NCI-H2029 (cell line): Measurements from ENCODE around the gene GRPR.
A peak's percentile ranks its signal among the peaks of the same experiment; 100 is the strongest.

Experiments used
- DNase-seq: peaks from one replicate; lab custom pipeline; 2025; lab: John Stamatoyannopoulos, UW

The GRPR gene

GRCh38 chrX:16123222-16123786 is at the start of gene GRPR:
TSS of gene GRPR (plus strand) at chrX:16123565. CDS start at chrX:16123954, 389 bp downstream.
- DNase-seq: peak; percentile 16

DNA sequence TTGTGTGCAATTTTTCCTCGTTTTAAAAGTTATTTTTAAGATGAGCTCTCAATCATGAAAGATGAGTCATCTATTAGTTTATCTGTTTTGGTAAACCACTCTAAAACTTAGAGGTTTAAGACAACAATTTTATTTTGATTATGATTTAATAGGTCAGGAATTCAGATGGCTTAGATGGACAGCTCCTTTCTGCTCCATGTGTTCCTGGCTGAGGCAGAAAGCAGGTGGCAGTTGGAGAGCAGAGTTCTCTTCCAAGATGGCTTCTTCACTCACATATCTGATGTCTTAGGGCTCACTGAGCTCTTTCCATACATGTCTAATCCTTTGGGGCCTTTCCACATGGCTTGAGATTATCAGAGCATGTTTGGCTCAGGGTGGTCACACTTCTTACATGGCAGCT is 48.3 kb upstream of the GRPR start:
- DNase-seq: no peak

DNA sequence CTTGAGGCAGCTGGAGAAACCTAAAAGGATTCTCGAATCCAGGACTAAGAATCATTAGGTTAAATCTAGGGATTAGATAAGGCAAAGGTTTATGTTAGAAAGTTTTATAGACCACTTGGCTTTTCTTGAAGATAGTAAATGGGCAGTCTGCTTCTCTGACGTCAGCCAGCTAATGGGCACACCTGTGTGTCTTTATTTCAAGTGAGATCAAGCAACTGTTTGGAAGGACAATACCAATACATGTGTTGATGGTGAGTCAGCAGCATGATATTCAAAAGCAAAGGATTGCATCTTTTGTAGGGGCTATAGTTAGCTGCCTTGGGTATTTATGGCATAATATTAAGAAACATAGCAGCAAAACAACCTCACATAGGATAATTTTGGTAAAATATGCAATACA is 46.5 kb upstream of the GRPR start:
- no peak for DNase-seq

DNA sequence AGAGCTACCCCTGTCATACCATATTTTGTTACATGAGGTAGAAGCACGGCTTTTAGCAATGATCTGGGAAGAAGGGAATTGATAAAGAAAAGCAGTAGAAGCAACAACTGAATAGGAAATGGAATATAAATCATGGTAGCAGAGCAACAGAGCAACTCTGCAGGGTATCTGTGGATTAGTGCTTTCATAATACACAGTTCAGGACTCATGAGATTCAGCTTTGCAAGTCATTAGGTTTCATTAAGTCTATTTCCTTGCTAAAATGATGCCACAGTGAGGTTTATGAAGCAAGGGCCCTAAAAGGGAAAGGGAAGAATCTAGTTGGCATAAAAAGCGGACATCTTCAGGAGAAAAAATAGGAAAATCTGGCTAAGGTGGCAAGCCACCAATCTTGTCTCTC is 45.6 kb upstream of the GRPR start:
- DNase-seq: no peak

DNA sequence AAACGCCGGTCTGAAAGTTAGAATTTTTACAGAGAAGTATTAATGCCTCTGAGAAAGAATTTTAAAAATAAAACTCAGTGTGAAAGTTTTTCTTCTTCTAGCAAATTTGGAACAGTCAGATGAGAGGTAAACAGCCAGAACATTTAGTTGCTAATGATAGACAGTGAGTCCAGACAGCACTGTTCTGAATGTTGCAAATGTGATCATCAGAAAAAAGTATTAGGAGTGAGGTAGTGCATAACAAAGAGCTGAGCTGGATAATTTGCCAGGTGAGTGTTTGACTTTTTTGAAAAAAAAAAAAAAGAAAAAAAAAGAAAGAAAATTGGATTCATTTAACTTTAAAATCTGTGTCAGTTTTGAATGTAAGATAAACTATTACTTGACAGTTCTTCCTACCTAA is 42.0 kb upstream of the GRPR start:
- DNase-seq: no peak

GRCh38 chrX:16082470-16083085 is 40.8 kb upstream of the GRPR start:
- no peak for DNase-seq

GRCh38 chrX:16087076-16087475 is 36.3 kb upstream of the GRPR start:
- DNase-seq: no peak

- DNase-seq: no peak
These were observed 34.3 kb upstream of the GRPR start for GRCh38 chrX:16089086-16089485.

DNA sequence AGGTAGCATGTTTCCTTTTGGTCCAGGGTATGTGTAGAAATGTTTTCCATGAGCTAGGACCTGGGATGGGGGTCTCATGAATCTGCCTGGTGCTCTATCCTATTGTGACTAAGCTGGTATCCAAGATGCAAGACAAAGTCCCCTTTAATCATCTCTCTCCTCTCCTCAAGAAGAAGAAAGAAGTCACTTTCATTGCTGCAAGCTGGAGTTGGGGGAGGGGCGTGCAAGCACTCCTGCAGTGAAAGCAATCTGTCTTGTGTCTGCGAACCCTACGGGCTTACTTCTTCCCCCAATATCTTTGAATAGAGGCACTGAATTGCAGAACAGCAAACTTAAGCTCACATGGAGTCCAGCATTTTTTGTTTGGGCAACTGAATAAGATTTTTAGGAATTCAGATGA is 27.2 kb upstream of the GRPR start:
- DNase-seq: no peak

DNA sequence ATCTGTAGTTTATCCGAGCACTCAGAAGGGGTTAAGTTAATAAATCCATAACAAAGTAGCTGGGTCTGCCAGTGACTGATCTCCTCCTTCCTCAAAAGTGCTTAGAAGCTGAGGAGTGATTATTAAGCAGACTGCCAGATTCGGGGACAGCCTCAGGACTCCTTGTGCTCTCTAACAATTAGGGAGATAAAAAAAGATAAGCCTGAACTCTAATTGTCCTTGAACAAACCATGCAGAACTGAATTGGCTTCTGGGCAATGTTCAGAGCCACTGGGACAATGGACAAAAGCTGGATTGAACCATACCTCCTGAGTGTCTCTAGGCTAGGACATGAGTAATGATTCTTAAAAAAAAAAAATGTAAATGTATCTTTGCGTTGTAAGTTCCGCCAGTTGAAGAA is 22.7 kb upstream of the GRPR start:
- DNase-seq: no peak

GRCh38 chrX:16101581-16101980 is 21.8 kb upstream of the GRPR start:
- DNase-seq: no peak

DNA sequence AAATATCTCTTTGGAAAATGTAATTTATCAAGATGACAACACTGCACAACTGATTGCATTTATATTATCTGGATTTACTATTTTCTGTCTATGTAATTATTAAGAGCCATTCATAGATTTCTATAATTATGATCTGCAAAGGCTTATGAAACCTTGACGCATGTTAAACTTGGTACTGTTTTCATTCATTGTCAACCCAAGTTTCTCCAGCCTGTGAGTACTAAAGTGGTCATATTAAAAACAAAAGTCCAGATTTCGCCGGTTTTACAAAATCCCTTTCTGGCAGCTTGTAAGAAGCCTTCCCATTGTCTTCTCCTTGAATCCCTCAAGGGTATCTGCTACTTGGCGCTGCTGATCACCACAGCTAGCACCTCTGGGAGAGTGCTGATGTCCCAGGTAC is 19.7 kb upstream of the GRPR start:
- no peak for DNase-seq

DNA sequence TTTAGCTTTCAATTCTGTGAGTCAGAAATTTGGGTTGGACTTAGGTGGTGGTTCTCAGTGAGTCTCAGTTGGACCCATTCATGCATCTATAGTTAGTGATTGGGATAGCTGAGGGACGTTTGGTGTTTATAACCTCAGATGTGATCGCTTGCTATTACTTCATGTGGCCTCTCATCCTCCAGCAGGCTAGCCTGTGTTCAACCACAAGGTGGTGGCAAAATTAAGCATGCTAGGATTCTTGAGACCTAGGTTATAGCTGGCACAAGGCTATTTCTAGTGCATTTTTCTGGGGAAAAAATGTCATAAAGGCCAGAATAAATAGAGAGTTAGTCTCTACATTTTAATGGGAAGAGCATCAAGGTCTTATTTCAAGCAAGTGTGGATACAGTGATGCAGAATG is 10.9 kb upstream of the GRPR start:
- no peak for DNase-seq

DNA sequence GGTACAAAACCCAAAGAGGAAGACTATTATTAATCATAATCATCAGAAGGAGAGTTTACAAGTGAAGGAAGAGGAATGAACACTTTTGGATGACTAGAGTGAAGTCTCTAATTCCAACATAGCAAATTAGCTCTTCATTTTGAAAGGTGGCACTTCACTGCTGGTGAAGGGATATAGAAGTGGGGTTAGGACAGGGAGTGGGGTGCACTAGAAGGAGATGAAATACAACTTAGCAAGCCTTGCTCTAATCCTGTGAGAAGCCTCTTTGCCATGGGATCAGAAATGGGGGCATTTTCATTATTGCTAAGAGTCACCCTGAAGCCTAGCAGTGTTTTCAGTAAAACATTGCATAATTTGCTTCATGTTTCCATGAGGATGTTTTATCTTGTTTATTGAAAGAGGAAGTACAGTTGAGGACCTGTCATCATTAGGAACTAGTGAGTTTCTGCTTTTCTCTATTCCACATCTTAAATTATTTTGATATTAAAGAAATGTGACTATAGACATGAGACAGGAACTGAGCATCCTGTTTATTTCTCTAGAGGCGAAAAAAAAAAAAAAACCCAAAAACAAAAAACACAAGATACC is 9.3 kb upstream of the GRPR start:
- DNase-seq: no peak

GRCh38 chrX:16114611-16115010 is 8.8 kb upstream of the GRPR start:
- DNase-seq: no peak

- no peak for DNase-seq
These were observed 3.8 kb upstream of the GRPR start for GRCh38 chrX:16119353-16120220.

DNA sequence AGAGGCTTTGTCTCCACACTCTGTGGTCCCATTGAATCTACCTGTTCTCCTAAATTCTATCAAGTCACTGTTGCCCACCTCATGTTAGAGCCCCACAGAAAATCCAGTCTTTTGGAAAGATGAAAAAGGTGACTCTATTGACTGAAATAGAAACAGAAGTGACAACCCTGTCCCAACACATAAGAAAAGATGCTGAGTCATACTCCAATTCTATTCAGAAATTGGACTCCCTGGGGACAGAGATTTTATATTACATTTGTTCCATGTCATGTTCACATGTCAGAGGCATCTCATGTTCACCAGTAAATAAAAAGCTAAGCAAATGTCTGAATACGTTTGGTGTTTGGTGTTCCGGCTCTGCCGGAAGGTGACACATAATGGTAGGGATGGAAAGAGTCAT is 2.9 kb upstream of the GRPR start:
- no peak for DNase-seq

DNA sequence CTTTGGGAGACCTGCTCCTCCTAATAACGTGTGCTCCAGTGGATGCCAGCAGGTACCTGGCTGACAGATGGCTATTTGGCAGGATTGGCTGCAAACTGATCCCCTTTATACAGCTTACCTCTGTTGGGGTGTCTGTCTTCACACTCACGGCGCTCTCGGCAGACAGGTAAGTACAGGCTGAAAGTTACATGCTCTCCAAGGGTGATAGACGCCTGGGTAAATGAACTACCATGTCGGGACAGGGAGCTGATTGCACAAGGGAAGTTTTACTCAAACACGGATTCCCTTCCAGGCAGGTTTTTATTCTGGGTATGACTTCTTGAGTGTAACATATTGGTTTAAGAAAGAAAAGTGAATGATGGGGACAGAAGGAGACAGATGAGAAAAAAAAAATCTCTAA is 836 bp downstream of the GRPR start:
- DNase-seq: no peak

DNA sequence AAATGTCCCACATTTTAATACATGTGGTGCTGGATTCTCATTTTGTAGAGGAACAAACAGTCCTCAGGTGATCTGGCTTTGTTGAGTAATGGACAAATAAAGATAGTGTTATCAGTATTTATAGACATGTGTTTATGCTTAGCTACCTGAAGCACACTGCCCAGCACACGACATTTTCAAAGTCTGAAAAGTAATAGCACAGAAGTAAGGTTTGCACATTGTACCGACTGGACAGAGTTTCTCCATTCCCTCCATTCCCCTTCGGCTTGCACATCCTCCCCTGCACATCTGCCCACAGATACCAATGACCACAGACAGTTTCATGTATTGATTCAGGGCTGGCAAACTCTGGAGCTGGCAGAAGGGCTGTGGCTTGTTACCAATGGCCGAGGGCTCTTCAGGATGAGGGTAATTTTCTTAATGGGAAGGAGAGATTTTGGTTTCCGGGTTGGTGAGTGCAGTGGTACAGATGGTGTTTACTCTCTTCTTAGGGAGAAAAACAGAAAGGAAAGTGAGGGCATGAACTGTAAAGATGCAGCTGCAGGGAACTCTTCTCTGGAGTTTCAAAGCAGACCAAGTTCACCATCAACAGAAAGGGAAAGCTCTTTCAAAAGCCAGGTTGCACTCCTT is 2.3 kb downstream of the GRPR start:
- DNase-seq: no peak

- DNase-seq: no peak
These were observed 7.3 kb downstream of the GRPR start for GRCh38 chrX:16130707-16131106.

DNA sequence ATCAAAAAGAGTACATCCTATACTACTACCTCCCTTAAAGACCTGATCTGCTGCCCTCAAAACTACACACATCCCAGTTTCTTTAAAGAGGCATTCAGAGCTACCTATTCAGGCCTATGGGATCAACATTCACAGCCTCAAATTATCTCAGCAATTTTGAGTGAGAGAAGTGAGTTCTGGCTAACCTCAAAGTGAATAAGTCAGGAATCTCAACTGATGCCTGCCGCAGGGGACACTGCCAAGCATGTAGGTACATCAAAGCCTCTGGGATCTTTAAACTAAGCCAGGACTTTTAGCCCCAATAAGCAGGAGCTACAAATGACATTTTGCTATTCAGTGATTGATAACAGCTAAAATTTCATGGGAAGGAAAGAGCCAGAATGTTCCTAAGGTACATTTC is 11.6 kb downstream of the GRPR start:
- DNase-seq: no peak

- DNase-seq: no peak
These were observed 12.7 kb downstream of the GRPR start for GRCh38 chrX:16136080-16136479.
